GM19397 (cell line): ENCODE data around the gene MYLK4.

Experiments used
- ATAC-seq: cut with Tn5 transposase; IDR thresholded peaks from one replicate; pipeline ENCODE4 v1.9.1; 2021; ENCODE audit warnings: mild to moderate bottlenecking, moderate library complexity; ENCODE audit not compliant: unreplicated experiment

The MYLK4 gene

DNA sequence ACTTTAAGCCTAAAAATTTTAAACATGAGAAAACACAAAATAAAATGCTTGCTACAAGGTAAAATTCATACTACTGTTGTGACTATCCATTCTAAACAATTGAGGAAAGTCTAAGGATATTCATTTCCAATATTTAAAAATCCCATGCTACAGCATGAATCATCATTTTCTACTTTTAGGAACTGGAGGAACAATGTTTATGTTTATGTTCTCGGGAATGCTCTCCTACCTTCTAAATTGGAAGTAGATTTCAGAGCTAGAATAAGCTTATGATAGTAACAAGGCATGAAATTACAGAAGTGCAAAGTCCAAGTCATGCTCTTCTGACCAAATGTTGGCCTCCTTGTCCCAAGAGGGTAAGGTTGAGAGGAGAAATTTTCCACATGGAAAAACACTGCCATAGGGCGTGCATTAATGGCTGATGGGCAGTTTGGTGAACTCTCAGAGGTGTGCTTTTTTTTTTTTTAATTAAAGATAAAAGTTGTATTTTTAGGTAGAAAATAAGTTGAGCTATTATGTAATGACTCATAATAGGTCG lies 6.0 kb upstream of the MYLK4 start:
- no peak for ATAC-seq

DNA sequence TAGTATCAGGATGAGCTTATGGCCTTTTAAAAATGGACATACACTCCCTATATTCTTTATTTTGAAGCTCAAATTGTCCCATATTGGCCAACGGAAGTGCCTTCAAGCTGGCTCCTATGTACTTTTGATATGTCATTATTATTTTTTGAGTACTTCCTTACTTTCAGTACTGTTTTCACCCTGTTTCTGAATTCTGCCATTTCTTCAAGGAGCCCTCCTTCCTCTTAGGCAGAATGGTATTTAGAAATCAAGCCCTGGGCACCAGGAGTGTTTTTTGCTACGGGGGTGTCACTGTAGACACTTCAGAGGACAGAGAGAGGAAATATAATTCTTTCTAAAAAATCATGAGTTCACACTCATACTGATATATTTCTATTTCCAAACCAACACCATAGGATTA lies 5.5 kb upstream of the MYLK4 start:
- ATAC-seq: no peak

DNA sequence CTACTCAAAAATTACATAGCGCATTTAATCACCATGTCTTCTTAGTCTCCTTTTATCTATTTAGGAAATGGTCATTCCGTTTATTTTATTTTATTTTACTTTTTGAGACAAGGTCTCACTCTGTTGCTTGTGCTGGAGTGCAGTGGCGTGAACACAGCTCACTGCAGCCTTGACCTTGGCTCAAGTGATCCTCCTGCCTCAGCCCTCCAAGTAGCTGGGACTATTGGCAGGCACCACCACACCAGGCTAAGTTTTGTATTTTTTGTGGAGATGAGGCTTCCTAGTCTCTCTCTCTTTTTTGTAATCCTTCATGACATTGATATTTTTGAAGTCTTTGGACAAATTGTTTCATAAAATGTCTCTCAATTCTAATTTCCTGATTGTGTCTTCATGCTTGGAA lies 4.7 kb upstream of the MYLK4 start:
- ATAC-seq: no peak

DNA sequence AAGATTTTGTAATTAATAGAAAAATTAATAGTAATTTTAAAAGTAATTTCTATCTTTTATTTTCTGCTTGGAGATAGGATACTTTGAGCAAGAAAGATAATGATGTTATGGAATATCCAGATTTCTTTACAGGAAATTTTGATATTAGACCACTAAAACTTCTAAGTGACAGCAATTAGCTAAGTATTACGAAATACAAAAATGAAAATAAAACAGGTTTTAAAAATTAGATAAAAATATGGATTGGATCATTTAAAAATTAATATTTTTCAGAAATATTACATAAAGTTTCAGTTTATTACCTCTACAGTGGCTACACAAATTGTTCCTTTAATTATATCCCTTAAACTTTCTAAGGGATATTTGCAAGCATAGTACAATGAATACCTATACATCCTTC lies 4.2 kb upstream of the MYLK4 start:
- ATAC-seq: no peak

DNA sequence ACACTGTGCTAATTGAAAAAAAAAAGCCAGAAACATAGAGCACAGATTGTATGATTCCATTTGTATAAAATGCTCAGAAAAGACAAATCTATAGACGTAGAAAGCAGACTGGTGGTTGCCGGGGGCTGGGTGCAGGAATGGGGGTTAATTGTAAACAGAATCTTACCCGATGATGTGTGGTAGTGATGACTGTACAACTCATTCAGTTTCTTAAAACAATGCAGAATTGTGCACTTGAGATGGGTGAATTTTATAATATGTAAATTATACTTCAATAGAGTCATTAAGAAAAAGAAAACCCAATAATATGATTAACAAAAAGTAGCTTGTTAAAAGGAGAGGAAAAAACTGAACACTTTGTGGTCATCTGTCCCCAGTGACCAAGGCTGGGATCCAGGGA lies 3.7 kb upstream of the MYLK4 start:
- no peak for ATAC-seq

DNA sequence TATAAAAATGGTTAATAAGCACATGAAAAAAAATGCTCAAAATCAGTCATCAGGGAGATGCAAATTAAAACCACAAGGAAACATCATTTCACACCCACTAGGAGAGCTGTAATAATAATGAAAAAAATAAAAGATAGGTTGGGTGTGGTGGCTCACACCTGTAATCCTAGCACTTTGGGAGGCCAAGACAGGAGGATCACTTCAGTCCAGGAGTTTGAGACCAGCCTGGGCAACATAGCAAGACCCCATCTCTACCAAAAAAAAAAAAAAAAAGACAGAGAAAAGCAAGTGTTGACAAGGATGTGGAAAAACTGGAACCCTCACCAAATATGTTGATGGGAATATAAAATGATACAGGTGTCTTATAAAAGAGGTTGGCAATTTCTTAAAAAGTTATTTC lies 3.0 kb upstream of the MYLK4 start:
- no peak for ATAC-seq

DNA sequence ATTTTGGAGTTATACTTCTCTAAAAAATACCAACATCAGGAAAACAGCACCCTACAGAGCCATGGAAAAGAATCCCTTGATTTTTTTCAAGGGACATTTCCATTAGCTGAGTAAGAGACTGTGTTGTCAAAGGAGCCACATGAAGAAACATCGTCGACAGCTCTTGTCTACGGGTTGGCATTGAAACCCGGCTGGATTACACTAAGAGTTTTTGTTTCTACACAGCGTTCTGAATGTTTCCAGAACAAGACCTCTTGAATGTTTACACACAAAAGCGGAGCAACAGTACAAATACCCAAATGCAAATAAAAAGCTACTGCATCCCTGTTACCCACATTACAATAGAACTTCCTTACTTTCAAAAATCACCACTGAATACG lies 2.4 kb upstream of the MYLK4 start:
- ATAC-seq: no peak

DNA sequence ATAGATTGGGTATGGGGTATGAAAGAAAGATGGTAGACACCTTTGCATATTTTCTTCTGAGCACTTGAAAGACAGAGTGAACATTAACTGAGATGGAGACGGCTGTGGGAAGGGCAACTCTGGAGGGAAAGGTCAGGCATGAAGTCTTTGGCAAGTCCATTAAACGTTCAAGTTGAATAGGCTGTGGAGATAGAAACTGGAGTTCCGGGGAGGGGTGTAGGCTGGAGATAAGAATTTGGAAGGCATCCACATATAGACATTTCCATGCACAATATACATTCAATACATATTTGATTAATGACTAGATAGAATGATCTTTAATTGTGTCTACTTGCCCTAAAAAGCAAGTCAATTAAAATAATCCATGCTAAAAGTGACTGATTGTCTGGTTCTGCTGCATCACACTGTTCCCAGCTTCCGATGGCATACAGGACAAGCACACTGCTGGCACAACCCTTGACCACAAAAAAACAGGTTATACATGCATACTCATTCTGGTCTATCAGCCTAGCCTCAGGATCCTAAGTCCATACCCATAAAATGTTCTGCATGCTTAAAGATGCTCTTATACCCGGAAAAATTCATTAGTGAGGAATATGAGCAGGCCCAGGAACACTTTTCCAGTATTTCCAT lies 1.9 kb upstream of the MYLK4 start:
- no peak for ATAC-seq

DNA sequence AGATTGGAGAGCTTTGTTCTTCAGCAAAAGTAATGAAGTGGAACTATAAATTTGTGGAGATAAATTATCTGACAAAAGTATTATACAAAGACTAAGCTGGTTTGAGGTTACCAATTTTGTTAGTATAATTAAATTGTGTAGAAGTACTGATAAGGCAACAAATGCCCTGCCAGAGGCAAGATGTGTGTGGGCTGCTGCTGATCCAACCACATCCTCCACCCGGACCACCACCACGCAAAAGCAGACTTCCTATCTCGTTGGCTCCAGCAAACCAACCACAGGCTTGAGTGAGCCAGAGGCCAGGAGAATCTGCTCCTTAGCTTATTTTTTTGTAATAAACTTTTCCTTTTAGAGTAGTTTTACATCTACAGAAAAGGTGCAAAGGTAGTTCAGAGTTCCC lies 1.1 kb upstream of the MYLK4 start:
- no peak for ATAC-seq

DNA sequence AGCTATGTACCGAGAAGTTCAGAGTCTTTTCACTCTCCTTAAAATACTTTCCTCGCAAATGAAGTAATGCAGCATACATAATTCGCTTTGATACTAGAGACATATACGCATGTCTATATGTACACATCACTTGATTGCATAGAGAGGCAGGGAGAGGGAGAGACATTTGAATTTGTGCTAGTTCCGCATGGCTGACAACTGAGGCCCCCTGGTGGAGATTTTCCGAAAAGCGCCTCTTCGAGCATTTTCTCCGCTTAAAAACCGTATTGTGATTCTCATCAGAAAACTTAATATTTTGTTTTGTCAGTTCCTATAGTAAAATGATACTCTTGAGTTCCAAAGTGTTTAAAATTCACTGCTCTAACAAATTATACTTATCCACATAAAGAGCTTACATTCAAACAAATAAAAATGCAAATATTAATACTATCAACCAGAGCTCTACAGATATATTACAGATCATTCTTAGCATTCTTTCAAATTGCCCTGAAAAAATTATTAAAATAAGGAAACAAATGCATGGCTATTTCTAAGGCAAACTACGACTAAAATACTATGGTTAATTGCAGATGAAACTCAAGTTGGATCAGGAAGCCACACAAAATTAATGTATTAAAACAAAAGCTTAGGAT lies 637 bp downstream of the MYLK4 start:
- no peak for ATAC-seq

DNA sequence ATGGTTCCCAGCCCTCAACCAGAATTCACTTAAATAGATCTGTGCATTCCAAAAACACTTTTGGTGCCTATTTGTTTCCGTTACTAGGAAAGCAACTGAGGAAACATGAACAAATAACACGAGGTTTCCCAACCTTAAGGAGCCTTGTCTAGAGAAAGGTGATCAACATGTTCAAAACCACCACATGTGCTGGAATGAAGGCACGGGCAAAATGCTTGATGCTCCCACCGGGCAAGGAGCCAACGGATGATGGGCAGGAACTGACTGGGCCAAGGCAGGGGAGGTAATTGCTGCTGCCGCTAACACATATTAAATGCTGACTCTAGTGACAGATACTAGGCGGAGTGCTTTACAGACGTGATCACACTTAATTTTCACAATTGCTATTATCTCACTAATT lies 2.5 kb downstream of the MYLK4 start:
- ATAC-seq: no peak

DNA sequence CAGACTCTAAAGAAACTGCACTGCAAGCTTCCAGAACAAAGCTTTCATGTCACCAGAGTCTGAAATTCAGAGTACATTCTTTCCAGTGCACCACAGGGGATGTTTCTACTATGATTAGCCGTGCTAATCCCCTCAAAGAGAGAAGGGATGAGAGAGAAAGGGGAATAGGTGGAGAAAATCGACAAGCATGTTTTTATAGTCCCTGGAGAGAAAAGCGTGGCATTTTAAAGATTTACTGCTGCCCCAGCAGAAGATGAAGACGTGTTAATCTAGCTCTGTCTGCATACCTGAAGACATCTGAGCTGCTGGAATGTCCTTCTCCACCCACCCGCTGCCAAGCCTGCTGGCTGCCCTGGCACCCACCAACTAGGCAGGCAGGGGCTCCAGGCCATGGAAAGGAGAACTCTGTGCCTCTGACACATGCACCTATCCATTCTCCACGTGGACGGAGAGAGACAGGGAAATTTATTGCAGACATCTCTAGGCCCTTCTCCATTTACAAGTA lies 4.1 kb downstream of the MYLK4 start:
- no peak for ATAC-seq

DNA sequence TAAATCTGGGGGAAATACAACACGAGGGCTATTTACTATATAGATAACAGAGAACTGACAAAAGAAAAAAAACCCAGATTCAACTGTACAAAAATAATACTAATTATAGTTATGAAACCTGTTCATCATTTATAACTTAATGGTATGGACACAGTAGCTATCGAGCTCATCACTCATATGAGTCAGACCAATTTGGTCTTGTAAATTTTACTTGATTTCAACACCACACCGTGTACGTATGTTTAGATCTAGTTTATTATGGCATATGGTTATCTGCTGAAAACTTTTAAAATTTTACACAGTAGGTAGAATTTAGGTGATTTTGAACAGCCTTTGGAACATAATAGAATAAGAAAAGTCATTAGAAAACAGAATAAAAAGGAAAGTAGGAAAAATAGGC lies 5.5 kb downstream of the MYLK4 start:
- ATAC-seq: no peak

DNA sequence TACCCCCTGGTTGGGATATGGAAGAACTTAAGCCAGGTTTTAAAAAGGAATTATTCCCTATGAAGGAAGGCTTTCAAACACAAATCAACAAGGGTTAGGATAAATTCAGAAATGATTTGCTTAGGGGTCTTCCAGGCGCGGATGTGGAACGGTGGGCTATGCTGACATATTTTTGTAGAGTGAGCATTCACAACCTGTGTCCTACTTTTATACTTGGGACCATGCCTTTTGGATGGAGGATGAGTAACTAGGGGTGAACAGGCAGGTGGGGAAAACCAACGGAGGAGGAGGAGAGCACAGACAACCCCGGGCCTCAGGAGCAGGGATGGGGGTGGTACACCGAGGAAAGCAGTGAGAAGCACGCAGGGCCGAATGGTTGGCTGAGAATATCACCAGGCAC lies 5.9 kb downstream of the MYLK4 start:
- no peak for ATAC-seq

DNA sequence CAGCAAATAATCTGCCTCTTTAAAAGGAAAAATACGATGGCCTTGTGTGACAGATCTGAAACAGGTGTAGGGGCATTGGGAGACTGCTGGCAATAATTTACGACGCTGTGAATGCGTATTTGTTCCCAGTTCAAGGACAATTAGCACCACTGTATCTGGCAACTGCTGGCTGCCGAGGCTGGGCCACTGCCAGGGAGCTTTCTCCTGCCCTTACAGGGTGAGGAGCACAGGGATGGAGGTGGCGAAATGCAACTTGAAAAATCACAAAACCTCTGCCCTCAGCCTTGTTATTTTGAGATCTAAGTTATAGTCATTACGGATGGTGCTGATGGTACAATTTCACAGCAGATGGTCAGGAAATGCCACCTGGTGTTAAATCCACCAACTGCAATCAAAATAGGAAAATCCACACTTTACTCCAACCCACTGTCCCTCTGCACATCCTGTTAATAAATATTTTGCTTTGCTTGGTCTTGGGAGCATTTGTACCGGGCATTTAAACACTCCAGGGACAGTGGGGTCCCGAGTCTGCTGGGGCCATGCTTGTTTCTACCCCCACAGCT lies 6.4 kb downstream of the MYLK4 start:
- no peak for ATAC-seq

DNA sequence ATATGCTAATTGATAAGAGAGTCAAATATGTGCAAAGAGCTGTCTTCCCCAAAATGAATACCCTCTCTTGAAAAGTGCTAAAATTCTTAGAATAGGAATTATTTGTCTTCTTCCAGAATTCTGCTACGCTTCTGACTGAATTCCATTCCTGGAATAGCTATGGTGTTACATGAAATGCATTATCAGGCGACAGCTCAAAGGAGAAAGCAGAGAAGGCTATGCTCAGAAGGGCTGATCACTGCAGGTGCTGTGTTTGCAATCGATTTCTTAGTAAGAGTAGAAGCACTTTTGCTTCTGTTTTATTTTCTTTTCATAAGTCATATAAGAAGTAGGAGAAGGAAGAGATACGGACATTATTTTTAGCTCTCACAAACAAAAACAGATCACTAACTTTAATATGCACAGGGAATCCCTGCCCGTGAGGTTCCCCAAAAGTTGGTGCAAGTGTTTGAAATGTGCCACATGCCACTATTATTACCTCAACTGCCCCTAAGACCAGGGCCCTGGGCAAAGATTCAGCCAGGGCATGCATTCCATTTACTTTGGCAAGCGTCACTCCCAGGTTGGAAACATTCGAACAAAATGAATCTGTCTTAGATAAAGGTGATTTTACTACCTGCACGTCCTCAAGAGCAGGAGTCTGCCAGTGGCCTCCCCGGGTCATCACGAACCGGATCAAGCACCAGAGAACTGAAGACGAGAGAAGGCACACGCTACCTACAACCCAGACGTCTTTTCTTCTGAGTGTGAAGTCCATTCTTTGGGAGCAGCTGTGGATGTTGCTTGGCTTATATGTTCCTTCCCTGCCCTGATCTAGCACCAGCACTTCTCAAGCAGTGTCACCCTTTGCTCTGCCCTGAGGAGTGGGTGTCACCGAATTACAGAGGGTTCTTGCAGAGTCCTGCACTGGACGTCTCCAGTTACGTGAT lies 7.2 kb downstream of the MYLK4 start:
- ATAC-seq: no peak

DNA sequence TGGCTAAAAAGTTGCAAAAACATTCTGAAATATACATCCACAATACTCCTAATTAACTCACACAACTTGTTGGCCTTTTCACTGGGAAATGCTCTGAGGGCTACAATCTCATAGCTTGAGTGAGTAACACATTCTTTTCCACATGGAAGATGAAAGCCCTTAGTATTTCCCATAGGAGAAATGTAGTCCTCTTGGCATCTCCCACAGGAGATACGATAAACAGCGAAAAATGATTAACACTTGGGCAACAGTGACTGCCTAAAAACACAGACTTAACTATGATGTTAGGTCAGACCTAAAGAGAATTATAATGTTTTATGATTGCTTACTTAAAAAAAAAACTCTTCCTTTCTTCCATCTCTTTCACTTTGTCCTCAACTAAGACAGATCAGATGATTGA lies 9.0 kb downstream of the MYLK4 start:
- ATAC-seq: no peak

DNA sequence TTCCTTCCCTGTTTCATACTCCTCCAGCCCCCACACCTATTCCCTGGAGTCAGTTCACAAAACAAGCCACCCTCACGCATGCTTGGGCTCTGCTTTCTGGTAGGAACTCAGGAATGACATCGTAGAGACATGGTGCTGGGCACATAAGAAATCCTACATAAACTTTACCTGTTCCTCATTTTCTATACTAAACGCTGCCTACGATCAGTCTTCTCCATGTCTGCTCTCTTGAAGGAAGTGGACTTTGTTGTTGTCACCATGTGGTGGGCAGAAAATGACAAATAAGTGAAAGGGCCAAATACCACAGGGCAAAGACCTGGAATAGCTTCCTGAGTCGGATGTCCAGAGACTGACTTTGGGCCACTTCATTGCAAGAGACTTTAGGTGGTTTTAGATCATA lies 10.1 kb downstream of the MYLK4 start:
- ATAC-seq: no peak

DNA sequence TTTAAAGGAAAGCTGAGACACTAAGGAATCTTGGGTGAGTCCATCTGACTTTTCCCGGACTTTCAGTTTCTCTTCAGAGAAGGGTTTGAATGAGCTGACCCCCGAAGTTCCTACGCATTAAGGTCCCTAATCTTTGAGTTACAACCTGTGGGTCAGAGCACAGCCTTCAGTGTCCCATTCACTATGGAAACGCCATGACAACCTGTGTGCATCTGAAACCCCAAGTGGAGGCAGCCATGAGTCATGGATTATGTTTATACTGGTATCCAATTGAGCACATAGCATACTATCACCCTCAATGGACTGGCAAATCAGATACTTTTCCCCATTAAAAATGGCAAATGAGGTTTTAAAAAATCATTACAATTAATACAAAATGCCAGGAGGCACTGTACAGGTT lies 11.4 kb downstream of the MYLK4 start:
- no peak for ATAC-seq

DNA sequence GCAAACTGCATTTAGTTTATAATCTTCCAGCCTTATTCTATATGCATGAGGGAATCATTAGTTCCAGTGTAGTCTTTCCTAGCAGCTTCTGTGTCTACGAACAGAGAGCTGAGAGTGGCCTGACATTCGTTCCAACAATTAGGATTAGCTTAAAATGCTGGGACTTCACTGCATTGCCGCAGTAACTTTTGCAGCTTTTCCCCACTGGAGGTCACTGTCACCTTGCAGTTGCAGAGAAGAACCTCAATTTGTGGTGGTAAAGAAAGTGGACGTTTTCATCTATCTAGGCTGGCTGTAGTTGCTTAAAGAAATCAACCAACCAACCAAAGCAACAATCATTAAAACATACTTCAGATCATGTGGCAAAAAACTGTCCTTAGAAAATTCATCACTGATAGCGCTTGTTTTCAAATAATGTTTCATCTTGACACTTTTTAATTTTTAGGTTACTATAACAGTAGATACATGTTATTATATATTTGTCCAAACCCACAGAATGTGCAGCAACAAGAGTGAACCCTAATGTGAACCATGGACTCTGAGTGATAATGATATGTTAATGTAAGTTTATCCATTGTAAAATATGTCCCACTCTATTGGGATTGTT lies 12.2 kb downstream of the MYLK4 start:
- no peak for ATAC-seq

DNA sequence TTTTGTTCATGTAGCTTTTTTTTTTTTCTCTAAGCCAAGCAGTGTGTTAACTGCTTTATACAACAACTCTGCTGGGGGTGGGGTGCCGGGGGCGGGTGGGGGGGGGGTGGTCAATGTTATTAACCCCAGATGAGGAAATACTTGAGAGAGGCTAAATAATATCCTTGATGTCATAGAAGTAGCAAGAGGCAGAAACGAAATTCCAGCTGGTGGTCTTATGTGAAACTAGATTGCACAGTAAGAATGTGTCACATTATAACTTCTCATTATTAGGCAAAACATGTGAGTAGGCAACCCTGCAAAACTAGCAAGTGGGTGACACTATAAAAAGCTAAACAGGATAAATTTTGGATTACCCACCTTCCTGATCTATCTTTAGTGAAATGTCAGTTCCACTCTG lies 12.8 kb downstream of the MYLK4 start:
- no peak for ATAC-seq
